Upper lobe of left lung (tissue), 6 donors: ENCODE results near the gene MC1R. TPM values are rescaled to one million over a fixed set of nuclear protein-coding genes. Genes with fewer than 3 reads are reported as not detected.

Experiments used
- ATAC-seq, 2 donors: fragments of 200-7000 bp; cut with Tn5 transposase; one replicate each; pipeline ENCODE4 v1.9.1; 2022; ENCODE audit warnings: mild to moderate bottlenecking in 2 of 2, moderate library complexity in 2 of 2; ENCODE audit not compliant: low FRiP score in 2 of 2
- DNase-seq, 2 donors: peaks; one replicate each; pipeline ENCODE4 v3.0.0-alpha.2; 2019 to 2020
- H3K27ac ChIP-seq, 4 donors: fragments of 200-600 bp; sonication (generic); one replicate each; pipeline ENCODE4 v1.5.1; 2016 to 2019
- H3K27me3 ChIP-seq, 4 donors: fragments of 200-600 bp; sonication (generic); one replicate each; pipeline ENCODE4 v1.5.1; 2017 to 2019
- H3K36me3 ChIP-seq, 4 donors: fragments of 200-600 bp; sonication (generic); one replicate each; pipeline ENCODE4 v1.5.1; 2016 to 2019
- H3K4me1 ChIP-seq, 4 donors: fragments of 200-600 bp; sonication (generic); one replicate each; pipeline ENCODE4 v1.5.1; 2018 to 2019
- H3K4me3 ChIP-seq, 4 donors: fragments of 200-600 bp; sonication (generic); one replicate each; pipeline ENCODE4 v1.5.1; 2017 to 2019; ENCODE audit warnings: mild to moderate bottlenecking in 2 of 4, moderate library complexity in 1 of 4
- H3K9me3 ChIP-seq, 4 donors: fragments of 200-600 bp; sonication (generic); one replicate each; pipeline ENCODE4 v1.5.1; 2018 to 2019
- CTCF ChIP-seq, 6 experiments: fragments of 450-650 bp in 4 of 6; fragments of 200-600 bp in 2 of 6; sonication (generic) in 2 of 6; IDR thresholded peaks; one replicate each; pipeline ENCODE4 v1.5.1; 2016 to 2019; ENCODE audit warnings: antibody characterized with exemption in 6 of 6
- EP300 ChIP-seq, 4 donors: sonication (generic); formaldehyde crosslinking; IDR thresholded peaks; one replicate each; pipeline ENCODE4 v1.5.1; 2017; ENCODE audit warnings: antibody characterized with exemption in 4 of 4, control low read depth in 2 of 4
- POLR2A ChIP-seq, 4 donors: fragments of 450-650 bp; IDR thresholded peaks; one replicate each; pipeline ENCODE4 v1.5.1; 2016 to 2017; ENCODE audit warnings: antibody characterized with exemption in 4 of 4, mild to moderate bottlenecking in 2 of 4
- POLR2AphosphoS5 ChIP-seq, 2 donors: sonication (generic); formaldehyde crosslinking; IDR thresholded peaks; one replicate each; pipeline ENCODE4 v1.5.1; 2017; ENCODE audit warnings: antibody characterized with exemption in 2 of 2
- WGBS, 2 donors: methylation state at CpG; one replicate each; pipeline ENCODE4 v1.1.5; 2017 to 2018; 5-methylcytosine and 5-hydroxymethylcytosine counted together
- total RNA-seq, 6 donors: library from RNA; depleted of rRNA in 4 of 6; stranded (reverse); fragments of >200 nt in 4 of 6; gene quantifications; one replicate each; pipeline versions ENCODE4 v1.1.0 to v1.2.1, GENCODE V29; 2016 to 2021
- donor health status: DM: no; HTN: no; CAD: no; lungs with moderate emphysema.
- donor health status: DM: no; HTN: yes; CAD: no; lungs with severe emphysema.

Gene MC1R
- total RNA-seq, 6 donors from 2014 or later: 4.9 to 44.0 (median 7.0) TPM

- H3K27ac ChIP-seq: no peak overlapping the region
- WGBS, 2 donors: 93 to 94% methylated on average over 28 of the region's 28 CpGs
- H3K4me3 ChIP-seq: no peak overlapping the region
- no peaks in the 10 kb centered on the region for H3K27me3 ChIP-seq
- H3K9me3 ChIP-seq: no peaks in the 10 kb centered on the region
- no peak for TF ChIP-seq EP300 (IDR thresholded peaks at IDR 0.05)
- no peak for TF ChIP-seq CTCF (IDR thresholded peaks at IDR 0.05)
- TF ChIP-seq POLR2AphosphoS5 (IDR thresholded peaks at IDR 0.05): no peak
- no peak for TF ChIP-seq POLR2A (IDR thresholded peaks at IDR 0.05)
- DNase-seq (no peak), ATAC-seq (peak in 1 of 2 donors; percentile 30)
- H3K36me3 ChIP-seq: peaks cover 50 to 94% (median 80%) of the 10 kb centered on the region in 4 donors
- H3K4me1 ChIP-seq: no peaks in the 10 kb centered on the region
Observed at GRCh38 chr16:89883346-89884040, 35.2 kb upstream of the MC1R start.

- Histone ChIP-seq H3K4me1 (no peaks in the 10 kb centered on the region), H3K9me3 (no peaks in the 10 kb centered on the region), H3K27me3 (no peaks in the 10 kb centered on the region), H3K27ac (no peak overlapping the region), H3K36me3 (peaks cover 50 to 94% (median 80%) of the 10 kb centered on the region in 4 donors), H3K4me3 (no peak overlapping the region)
- ATAC-seq (peak in 1 of 2 donors; percentile 49), DNase-seq (no peak)
- 94 to 99% methylated on average over 8 of the region's 8 CpGs for WGBS, 2 donors
- no peak for TF ChIP-seq EP300 (IDR thresholded peaks at IDR 0.05)
- TF ChIP-seq POLR2AphosphoS5 (IDR thresholded peaks at IDR 0.05): no peak
- TF ChIP-seq POLR2A (IDR thresholded peaks at IDR 0.05): no peak
- TF ChIP-seq CTCF (IDR thresholded peaks at IDR 0.05): no peak
Observed at GRCh38 chr16:89884041-89884421, 34.6 kb upstream of the MC1R start.

GRCh38 chr16:89887243-89887642, 31.4 kb upstream of the MC1R start:
- ATAC-seq (peak in 1 of 2 donors; percentile 21), DNase-seq (no peak)
- TF ChIP-seq POLR2AphosphoS5 (IDR thresholded peaks at IDR 0.05) (no peak), EP300 (IDR thresholded peaks at IDR 0.05) (no peak), POLR2A (IDR thresholded peaks at IDR 0.05) (no peak), CTCF (IDR thresholded peaks at IDR 0.05) (no peak)
- no peak overlapping the region for H3K27ac ChIP-seq
- no peak overlapping the region for H3K4me3 ChIP-seq
- peaks cover 56 to 98% (median 87%) of the 10 kb centered on the region in 4 donors for H3K36me3 ChIP-seq
- H3K27me3 ChIP-seq: no peaks in the 10 kb centered on the region
- WGBS, 2 donors: 94 to 97% methylated on average over 14 of the region's 14 CpGs
- no peaks in the 10 kb centered on the region for H3K4me1 ChIP-seq
- no peaks in the 10 kb centered on the region for H3K9me3 ChIP-seq

- ATAC-seq (no peak), DNase-seq (no peak)
- WGBS, 2 donors: 86 to 92% methylated on average over 9 of the region's 9 CpGs
- Histone ChIP-seq H3K9me3 (no peaks in the 10 kb centered on the region), H3K36me3 (peaks cover 42 to 100% (median 91%) of the 10 kb centered on the region in 4 donors), H3K4me1 (no peaks in the 10 kb centered on the region), H3K27ac (no peak overlapping the region), H3K27me3 (no peaks in the 10 kb centered on the region), H3K4me3 (no peak overlapping the region)
- TF ChIP-seq CTCF (IDR thresholded peaks at IDR 0.05): no peak
- no peak for TF ChIP-seq POLR2A (IDR thresholded peaks at IDR 0.05)
Observed at GRCh38 chr16:89890200-89890599, 28.5 kb upstream of the MC1R start.
